HCT116 (cell line): ENCODE results near the gene TCEANC2. TPM values are rescaled to one million over a fixed set of nuclear protein-coding genes. Genes with fewer than 3 reads are reported as not detected.

Source experiments
- ATAC-seq: fragments of 200-7000 bp; cut with Tn5 transposase; 2 replicates; pipeline ENCODE4 v1.9.1; 2020; ENCODE audit warnings: mild to moderate bottlenecking, moderate library complexity
- BruUV-seq: library from RNA; stranded (reverse); fragments of 400-500 nt; replicated peaks from 2 replicates; lab custom pipeline; 2021; lab: Mats Ljungman, UMichigan
- CTCF ChIA-PET: fragments of 300-600 bp; sonication (Branson Sonifier 250); formaldehyde crosslinking; loops from one replicate; lab custom pipeline; 2021; ENCODE audit warnings: antibody characterized with exemption; lab: Charles Lee
- POLR2A ChIA-PET: fragments of 300-600, 350-600 bp; sonication (Branson Sonifier 250); formaldehyde crosslinking; loops from one replicate; lab custom pipeline; 2021; ENCODE audit warnings: antibody characterized with exemption; lab: Charles Lee
- RAD21 ChIA-PET, 2 experiments: fragments of 300-600 bp; sonication (Branson Sonifier 250); formaldehyde crosslinking; loops; one replicate each; lab custom pipeline; 2023; ENCODE audit warnings: low total read pairs in 2 of 2; ENCODE audit not compliant: uncharacterized antibody in 2 of 2, unreplicated experiment in 2 of 2, low non-redundant PET in 1 of 2; lab: Charles Lee
- DNase-seq: peaks from one replicate; pipeline ENCODE4 v3.0.0-alpha.2; 2010; ENCODE audit warnings: low read depth, low spot score
- H2AFZ ChIP-seq: fragments of 200-600 bp; shearing (Covaris generic), sonication (generic); 2 replicates; pipeline ENCODE4 v1.6.1; 2017; ENCODE audit warnings: low read depth, mixed run types, mixed read lengths, antibody characterized with exemption, low read length; ENCODE audit not compliant: poor library complexity, severe bottlenecking
- H3K27ac ChIP-seq: 2 replicates; pipeline ENCODE4 v1.5.1; 2012; ENCODE audit warnings: low read depth, low read length
- H3K27me3 ChIP-seq: fragments of 200-600 bp; sonication (generic); 2 replicates; pipeline ENCODE4 v1.6.1; 2016; ENCODE audit warnings: mixed run types, low read length, mixed read lengths; ENCODE audit not compliant: insufficient read depth
- H3K36me3 ChIP-seq, 2 experiments: fragments of 200-500 bp in 1 of 2; fragments of 200-600 bp in 1 of 2; sonication (Bioruptor generic) in 1 of 2; sonication (generic) in 1 of 2; 2 replicates each; pipeline versions ENCODE4 v1.5.1 to v1.6.1; 2014 to 2016; ENCODE audit warnings: low read length in 2 of 2, inconsistent platforms in 1 of 2, mixed read lengths in 1 of 2, mixed run types in 1 of 2; ENCODE audit not compliant: insufficient read depth in 2 of 2, control insufficient read depth in 1 of 2
- H3K4me1 ChIP-seq, 2 experiments: fragments of 200-600 bp in 1 of 2; sonication (generic) in 1 of 2; 2 replicates each; pipeline versions ENCODE4 v1.5.1 to v1.6.1; 2012 to 2017; ENCODE audit warnings: low read length in 2 of 2, inconsistent platforms in 1 of 2, mild to moderate bottlenecking in 1 of 2, mixed read lengths in 1 of 2, mixed run types in 1 of 2, moderate library complexity in 1 of 2; ENCODE audit not compliant: insufficient read depth in 2 of 2, control insufficient read depth in 1 of 2
- H3K4me2 ChIP-seq: fragments of 200-600 bp; sonication (generic); 2 replicates; pipeline ENCODE4 v1.6.1; 2017; ENCODE audit warnings: mixed run types, low read length, mixed read lengths
- H3K4me3 ChIP-seq, 2 experiments: fragments of 200-600 bp in 1 of 2; sonication (generic) in 1 of 2; replicated peaks in 1 of 2; 2 replicates each; pipeline ENCODE4 v1.5.1; 2011 to 2016; ENCODE audit warnings: low read length in 2 of 2, control low read depth in 1 of 2, low read depth in 1 of 2, mild to moderate bottlenecking in 1 of 2, mixed read lengths in 1 of 2, mixed run types in 1 of 2
- H3K79me2 ChIP-seq: fragments of 200-600 bp; sonication (generic); 2 replicates; pipeline ENCODE4 v1.6.1; 2017; ENCODE audit warnings: mild to moderate bottlenecking, mixed run types, low read length, moderate library complexity, mixed read lengths; ENCODE audit not compliant: insufficient read depth
- H3K9ac ChIP-seq: fragments of 200-600 bp; sonication (generic); 2 replicates; pipeline ENCODE4 v1.6.1; 2016; ENCODE audit warnings: low read length, mixed read lengths
- H3K9me2 ChIP-seq: fragments of 200-600 bp; sonication (generic), shearing (Covaris generic); 2 replicates; pipeline ENCODE4 v1.6.1; 2017; ENCODE audit warnings: mixed run types, mild to moderate bottlenecking, moderate library complexity; ENCODE audit not compliant: insufficient read depth
- H3K9me3 ChIP-seq, 2 experiments: fragments of 200-500 bp in 1 of 2; fragments of 200-600 bp in 1 of 2; sonication (Bioruptor generic) in 1 of 2; sonication (generic) in 1 of 2; 2 replicates each; pipeline ENCODE4 v1.6.1; 2014 to 2017; ENCODE audit warnings: low read length in 2 of 2, mixed read lengths in 2 of 2, inconsistent platforms in 1 of 2, low read depth in 1 of 2, mild to moderate bottlenecking in 1 of 2, mixed run types in 1 of 2, moderate library complexity in 1 of 2; ENCODE audit not compliant: control insufficient read depth in 1 of 2, insufficient read depth in 1 of 2
- H4K20me1 ChIP-seq: fragments of 200-600 bp; sonication (generic), shearing (Covaris generic); 2 replicates; pipeline ENCODE4 v1.6.1; 2017; ENCODE audit warnings: mixed run types, mild to moderate bottlenecking, moderate library complexity; ENCODE audit not compliant: insufficient read depth
- CBX3 ChIP-seq: IDR thresholded peaks from 2 replicates; pipeline ENCODE4 v1.6.1; 2012; ENCODE audit warnings: low read depth
- CTCF ChIP-seq, 3 experiments: fragments of 200-600 bp in 1 of 3; sonication (generic) in 1 of 3; IDR thresholded peaks in 2 of 3; conservative IDR thresholded peaks in 1 of 3; 2 replicates each; pipeline ENCODE4 v1.5.1; 2012 to 2017; ENCODE audit warnings: low read depth in 2 of 3, low read length in 2 of 3, antibody characterized with exemption in 1 of 3, borderline replicate concordance in 1 of 3, control low read depth in 1 of 3, mild to moderate bottlenecking in 1 of 3, mixed read lengths in 1 of 3, mixed run types in 1 of 3, moderate library complexity in 1 of 3; ENCODE audit not compliant: insufficient read depth in 1 of 3
- ELF1 ChIP-seq: IDR thresholded peaks from 2 replicates; pipeline ENCODE4 v1.6.1; 2012; ENCODE audit warnings: low read depth, borderline replicate concordance
- FOSL1 ChIP-seq: IDR thresholded peaks from 2 replicates; pipeline ENCODE4 v1.6.1; 2012; ENCODE audit warnings: low read depth
- JUND ChIP-seq: IDR thresholded peaks from 2 replicates; pipeline ENCODE4 v1.6.1; 2012
- SIN3A ChIP-seq: IDR thresholded peaks from 2 replicates; pipeline ENCODE4 v1.6.1; 2012; ENCODE audit warnings: low read depth
- SRF ChIP-seq: IDR thresholded peaks from 2 replicates; pipeline ENCODE4 v1.6.1; 2012; ENCODE audit warnings: low read depth
- ZBTB33 ChIP-seq: IDR thresholded peaks from 2 replicates; pipeline ENCODE4 v1.6.1; 2011; ENCODE audit warnings: mild to moderate bottlenecking, low read length, moderate library complexity; ENCODE audit not compliant: insufficient replicate concordance; ENCODE audit errors: extremely low read depth
- ZFX ChIP-seq: fragments of 450-650 bp; IDR thresholded peaks from 2 replicates; pipeline ENCODE4 v1.6.1; 2017
- ZNF274 ChIP-seq: fragments of 200-500 bp; sonication (Bioruptor generic); IDR thresholded peaks from 2 replicates; pipeline ENCODE4 v1.6.1; 2014; ENCODE audit warnings: mild to moderate bottlenecking, low read depth, low read length, inconsistent platforms
- intact Hi-C: fragments of 100-400 bp; cut with micrococcal nuclease; formaldehyde crosslinking; loops from 2 replicates; pipeline ENCODE4 v1.10.0; 2022
- total RNA-seq: library from RNA; stranded (reverse); gene quantifications from one replicate; pipeline ENCODE4 v1.2.1, GENCODE V29; 2021; ENCODE audit not compliant: unreplicated experiment
- TF ChIP-seq, protein P1 (sequence below): IDR thresholded peaks from 2 replicates; pipeline ENCODE4 v1.6.1; 2012; ENCODE audit warnings: low read depth

Gene TCEANC2
- total RNA-seq, 1 experiment from 2014 or later, result 5.4 TPM

GRCh38 chr1:54105736-54106269, 52.4 kb downstream of the TCEANC2 start:
- H3K4me3 ChIP-seq, result no peak overlapping the region
- TF ChIP-seq, protein P1, sequence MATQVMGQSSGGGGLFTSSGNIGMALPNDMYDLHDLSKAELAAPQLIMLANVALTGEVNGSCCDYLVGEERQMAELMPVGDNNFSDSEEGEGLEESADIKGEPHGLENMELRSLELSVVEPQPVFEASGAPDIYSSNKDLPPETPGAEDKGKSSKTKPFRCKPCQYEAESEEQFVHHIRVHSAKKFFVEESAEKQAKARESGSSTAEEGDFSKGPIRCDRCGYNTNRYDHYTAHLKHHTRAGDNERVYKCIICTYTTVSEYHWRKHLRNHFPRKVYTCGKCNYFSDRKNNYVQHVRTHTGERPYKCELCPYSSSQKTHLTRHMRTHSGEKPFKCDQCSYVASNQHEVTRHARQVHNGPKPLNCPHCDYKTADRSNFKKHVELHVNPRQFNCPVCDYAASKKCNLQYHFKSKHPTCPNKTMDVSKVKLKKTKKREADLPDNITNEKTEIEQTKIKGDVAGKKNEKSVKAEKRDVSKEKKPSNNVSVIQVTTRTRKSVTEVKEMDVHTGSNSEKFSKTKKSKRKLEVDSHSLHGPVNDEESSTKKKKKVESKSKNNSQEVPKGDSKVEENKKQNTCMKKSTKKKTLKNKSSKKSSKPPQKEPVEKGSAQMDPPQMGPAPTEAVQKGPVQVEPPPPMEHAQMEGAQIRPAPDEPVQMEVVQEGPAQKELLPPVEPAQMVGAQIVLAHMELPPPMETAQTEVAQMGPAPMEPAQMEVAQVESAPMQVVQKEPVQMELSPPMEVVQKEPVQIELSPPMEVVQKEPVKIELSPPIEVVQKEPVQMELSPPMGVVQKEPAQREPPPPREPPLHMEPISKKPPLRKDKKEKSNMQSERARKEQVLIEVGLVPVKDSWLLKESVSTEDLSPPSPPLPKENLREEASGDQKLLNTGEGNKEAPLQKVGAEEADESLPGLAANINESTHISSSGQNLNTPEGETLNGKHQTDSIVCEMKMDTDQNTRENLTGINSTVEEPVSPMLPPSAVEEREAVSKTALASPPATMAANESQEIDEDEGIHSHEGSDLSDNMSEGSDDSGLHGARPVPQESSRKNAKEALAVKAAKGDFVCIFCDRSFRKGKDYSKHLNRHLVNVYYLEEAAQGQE, result no peak
- TF ChIP-seq SRF, result no peak
- no peak for TF ChIP-seq ZFX
- TF ChIP-seq ZNF274, result no peak
- TF ChIP-seq, all 23 proteins: peak for 0
- no peak overlapping the region for H3K9ac ChIP-seq
- no peaks in the 10 kb centered on the region for H3K79me2 ChIP-seq
- H3K4me2 ChIP-seq, result no peak overlapping the region
- no peaks in the 10 kb centered on the region for H3K36me3 ChIP-seq
- no peaks in the 10 kb centered on the region for H3K9me3 ChIP-seq
- DNase-seq, result no peak
- H2AFZ ChIP-seq, result no peak overlapping the region
- no peaks in the 10 kb centered on the region for H4K20me1 ChIP-seq
- no peaks in the 10 kb centered on the region for H3K4me1 ChIP-seq
- ChIA-PET RAD21 (no interaction called here), POLR2A (no interaction called here), CTCF (interaction anchor here (0.9 kb wide), 1 partner anchor 24 kb away, joined by 3 read pairs; no protein-coding TSS in a partner anchor)
- H3K9me2 ChIP-seq, result no peaks in the 10 kb centered on the region; the same call in 1 of the 2 replicates
- intact Hi-C loops, result no loop called here
- no TSS peak for BruUV-seq
- no peak overlapping the region for H3K27ac ChIP-seq
- H3K27me3 ChIP-seq, result no peaks in the 10 kb centered on the region
- no peak for ATAC-seq

GRCh38 chr1:54107131-54107530, 53.7 kb downstream of the TCEANC2 start:
- H3K27ac ChIP-seq, result no peak overlapping the region
- BruUV-seq, result no TSS peak
- H3K79me2 ChIP-seq, result no peaks in the 10 kb centered on the region
- DNase-seq, result no peak
- H4K20me1 ChIP-seq, result no peaks in the 10 kb centered on the region
- no peak overlapping the region for H2AFZ ChIP-seq
- no peaks in the 10 kb centered on the region for H3K4me1 ChIP-seq
- H3K9me2 ChIP-seq, result no peaks in the 10 kb centered on the region
- ChIA-PET RAD21 (no interaction called here), POLR2A (no interaction called here), CTCF (no interaction called here)
- no peak for ATAC-seq
- H3K9ac ChIP-seq, result no peak overlapping the region
- no peak overlapping the region for H3K4me3 ChIP-seq
- intact Hi-C loops, result no loop called here
- H3K4me2 ChIP-seq, result no peak overlapping the region
- H3K36me3 ChIP-seq, result no peaks in the 10 kb centered on the region
- no peaks in the 10 kb centered on the region for H3K27me3 ChIP-seq
- no peaks in the 10 kb centered on the region for H3K9me3 ChIP-seq
- TF ChIP-seq FOSL1 (no peak), JUND (no peak), CTCF (IDR thresholded peaks at IDR 0.05 in 2 of 3, conservative IDR thresholded peaks at IDR 0.05 in 1 of 3; ENCODE audit: borderline replicate concordance in 1 of 3, insufficient read depth in 1 of 3, low read depth in 2 of 3, low read length in 2 of 3) (no peak), SIN3A (no peak), CBX3 (no peak), ELF1 (no peak), SRF (no peak), ZBTB33 (no peak)
